Astrocyte (in vitro differentiated cells and primary cell): ENCODE measurements around the gene SPIRE2. TPM values are rescaled to one million over a fixed set of nuclear protein-coding genes. Genes with fewer than 3 reads are reported as not detected.
"Not testable (repeated sequence)": the region's sequence is repeated elsewhere in the genome, so short reads cannot be mapped to it uniquely, and the experiment has no call there.

Source experiments
- DNase-seq: peaks from one replicate; pipeline ENCODE4 v3.0.0-alpha.2; 2010; ENCODE audit warnings: low read depth
- FAIRE-seq: peaks from 2 replicates; lab custom pipeline; 2011; peaks lifted over from hg19 to GRCh38; lab: Jason Lieb, UNC
- H2AFZ ChIP-seq: 2 replicates; pipeline ENCODE4 v1.6.0; 2012; ENCODE audit warnings: low read depth, low read length, inconsistent platforms
- H3K27ac ChIP-seq: 2 replicates; pipeline ENCODE4 v1.5.1; 2011; ENCODE audit warnings: low read depth, low read length, inconsistent platforms
- H3K27me3 ChIP-seq: 2 replicates; pipeline ENCODE4 v1.6.0; 2011; ENCODE audit warnings: low read length, inconsistent platforms; ENCODE audit not compliant: insufficient read depth
- H3K36me3 ChIP-seq: 2 replicates; pipeline ENCODE4 v1.5.1; 2011; ENCODE audit warnings: low read length, inconsistent platforms; ENCODE audit not compliant: insufficient read depth
- H3K4me1 ChIP-seq: 2 replicates; pipeline ENCODE4 v1.5.1; 2011; ENCODE audit warnings: low read length, inconsistent platforms; ENCODE audit not compliant: insufficient read depth
- H3K4me2 ChIP-seq: 2 replicates; pipeline ENCODE4 v1.6.0; 2012; ENCODE audit warnings: low read length, inconsistent platforms
- H3K4me3 ChIP-seq: 2 replicates; pipeline ENCODE4 v1.5.1; 2011; ENCODE audit warnings: low read depth, mild to moderate bottlenecking, low read length, inconsistent platforms; ENCODE audit not compliant: insufficient read depth
- H3K79me2 ChIP-seq: 2 replicates; pipeline ENCODE4 v1.6.0; 2012; ENCODE audit warnings: mild to moderate bottlenecking, low read length, inconsistent platforms; ENCODE audit not compliant: insufficient read depth
- H3K9ac ChIP-seq: 2 replicates; pipeline ENCODE4 v1.6.0; 2012; ENCODE audit warnings: mild to moderate bottlenecking, low read length, inconsistent platforms
- H3K9me3 ChIP-seq: 2 replicates; pipeline ENCODE4 v1.5.1; 2012; ENCODE audit warnings: low read depth, mild to moderate bottlenecking, low read length, inconsistent platforms; ENCODE audit not compliant: insufficient read depth
- H4K20me1 ChIP-seq: 2 replicates; pipeline ENCODE4 v1.6.0; 2012; ENCODE audit warnings: low read length, inconsistent platforms; ENCODE audit not compliant: insufficient read depth
- H3K27ac Mint-ChIP-seq: one replicate; pipeline ENCODE4 v1.8.0; 2021; ENCODE audit warnings: mild to moderate bottlenecking, mixed read lengths; ENCODE audit not compliant: unreplicated experiment
- H3K27me3 Mint-ChIP-seq: one replicate; pipeline ENCODE4 v1.8.0; 2021; ENCODE audit warnings: low read depth, mixed read lengths; ENCODE audit not compliant: unreplicated experiment
- H3K36me3 Mint-ChIP-seq: one replicate; pipeline ENCODE4 v1.8.0; 2021; ENCODE audit warnings: low read depth, mixed read lengths; ENCODE audit not compliant: unreplicated experiment
- H3K4me1 Mint-ChIP-seq: one replicate; pipeline ENCODE4 v1.8.0; 2021; ENCODE audit warnings: low read depth, mixed read lengths; ENCODE audit not compliant: unreplicated experiment
- H3K4me3 Mint-ChIP-seq: one replicate; pipeline ENCODE4 v1.8.0; 2021; ENCODE audit warnings: mild to moderate bottlenecking, moderate library complexity, mixed read lengths; ENCODE audit not compliant: unreplicated experiment
- H3K9me3 Mint-ChIP-seq: one replicate; pipeline ENCODE4 v1.8.0; 2021; ENCODE audit warnings: mild to moderate bottlenecking, mixed read lengths; ENCODE audit not compliant: unreplicated experiment
- CTCF ChIP-seq: IDR thresholded peaks from 2 replicates; pipeline ENCODE4 v1.5.1; 2011; ENCODE audit warnings: low read depth, mild to moderate bottlenecking, inconsistent platforms, low read length, moderate library complexity; ENCODE audit not compliant: insufficient read depth
- EZH2 ChIP-seq: IDR thresholded peaks from 2 replicates; pipeline ENCODE4 v1.6.1; 2012; ENCODE audit warnings: mild to moderate bottlenecking, low read length, inconsistent platforms; ENCODE audit not compliant: insufficient read depth
- total RNA-seq: library from RNA; stranded (reverse); gene quantifications from 2 replicates; pipeline ENCODE4 v1.2.1, GENCODE V29; 2021

Gene SPIRE2
- total RNA-seq, 1 donor from 2014 or later, result 3.2 TPM

GRCh38 chr16:89912627-89913026, 84.4 kb downstream of the SPIRE2 start:
- Mint-ChIP-seq H3K9me3 (no peaks in the 10 kb centered on the region), H3K4me1 (peaks cover 4% of the 10 kb centered on the region), H3K4me3 (no peak overlapping the region), H3K27ac (no peak overlapping the region), H3K36me3 (peaks cover 13% of the 10 kb centered on the region), H3K27me3 (no peaks in the 10 kb centered on the region)
- Histone ChIP-seq H3K9ac (no peak overlapping the region), H3K27me3 (no peaks in the 10 kb centered on the region), H3K36me3 (no peaks in the 10 kb centered on the region), H2AFZ (no peak overlapping the region), H3K9me3 (no peaks in the 10 kb centered on the region), H3K79me2 (no peaks in the 10 kb centered on the region), H4K20me1 (peaks cover 49% of the 10 kb centered on the region), H3K4me3 (no peak overlapping the region), H3K4me1 (peaks cover 16% of the 10 kb centered on the region), H3K4me2 (no peak overlapping the region), H3K27ac (no peak overlapping the region)
- no peak for FAIRE-seq
- TF ChIP-seq CTCF, result no peak
- DNase-seq, result no peak

GRCh38 chr16:89913408-89914387, 85.4 kb downstream of the SPIRE2 start:
- H3K9me3 ChIP-seq, result no peaks in the 10 kb centered on the region
- TF ChIP-seq CTCF (no peak), EZH2 (no peak)
- peaks cover 44% of the 10 kb centered on the region for H4K20me1 ChIP-seq
- no peak overlapping the region for H3K4me3 ChIP-seq
- no peak overlapping the region for H2AFZ ChIP-seq
- FAIRE-seq (no peak), DNase-seq (no peak)
- H3K27me3 ChIP-seq, result no peaks in the 10 kb centered on the region
- Mint-ChIP-seq H3K4me1 (peaks cover 7% of the 10 kb centered on the region), H3K36me3 (peaks cover 13% of the 10 kb centered on the region), H3K4me3 (no peak overlapping the region), H3K27ac (no peak overlapping the region), H3K27me3 (no peaks in the 10 kb centered on the region), H3K9me3 (no peaks in the 10 kb centered on the region)
- H3K27ac ChIP-seq, result no peak overlapping the region
- H3K4me2 ChIP-seq, result no peak overlapping the region
- H3K9ac ChIP-seq, result no peak overlapping the region
- H3K79me2 ChIP-seq, result peaks cover under 1% of the 10 kb centered on the region
- no peaks in the 10 kb centered on the region for H3K36me3 ChIP-seq
- H3K4me1 ChIP-seq, result peaks cover 27% of the 10 kb centered on the region

- not testable (repeated sequence) for H3K27me3 ChIP-seq, H2AFZ ChIP-seq, FAIRE-seq, H3K4me3 Mint-ChIP-seq, H3K9ac ChIP-seq, DNase-seq, H3K27me3 Mint-ChIP-seq, H3K9me3 Mint-ChIP-seq, H3K9me3 ChIP-seq, H3K4me3 ChIP-seq, H3K27ac ChIP-seq, H3K36me3 ChIP-seq, H3K4me2 ChIP-seq, H3K27ac Mint-ChIP-seq
- peaks cover 39% of the 10 kb centered on the region for H4K20me1 ChIP-seq
- Mint-ChIP-seq H3K36me3 (peaks cover 11% of the 10 kb centered on the region), H3K4me1 (peaks cover 10% of the 10 kb centered on the region)
- peaks cover 10% of the 10 kb centered on the region for H3K79me2 ChIP-seq
- peaks cover 32% of the 10 kb centered on the region for H3K4me1 ChIP-seq
Observed at GRCh38 chr16:89914642-89915285, 86.5 kb downstream of the SPIRE2 start.
